Panc1 (cell line): Measurements from ENCODE around the gene SH3BP4. TPM values are rescaled to one million over a fixed set of nuclear protein-coding genes. Genes with fewer than 3 reads are reported as not detected.

Experiments
- ATAC-seq: fragments of 200-7000 bp; cut with Tn5 transposase; 2 replicates; pipeline ENCODE4 v1.9.1; 2020; ENCODE audit warnings: mild to moderate bottlenecking, moderate library complexity
- BruUV-seq: library from RNA; stranded (reverse); fragments of 400-500 nt; replicated peaks from 2 replicates; lab custom pipeline; 2021; lab: Mats Ljungman, UMichigan
- CTCF ChIA-PET: fragments of 300-600 bp; sonication (Branson Sonifier 250); formaldehyde crosslinking; loops from one replicate; lab custom pipeline; 2022; ENCODE audit warnings: antibody characterized with exemption; lab: Charles Lee
- POLR2A ChIA-PET: fragments of 300-600 bp; sonication (Branson Sonifier 250); formaldehyde crosslinking; loops from one replicate; lab custom pipeline; 2022; ENCODE audit warnings: antibody characterized with exemption; lab: Charles Lee
- DNase-seq: peaks from one replicate; pipeline ENCODE4 v3.0.0-alpha.2; 2010; ENCODE audit warnings: low read depth, low spot score
- H3K27ac ChIP-seq: 2 replicates; pipeline ENCODE4 v1.5.1; 2011; ENCODE audit warnings: mild to moderate bottlenecking, low read length, inconsistent platforms
- H3K27me3 ChIP-seq: fragments of 200-500 bp; sonication (Bioruptor generic); 2 replicates; pipeline ENCODE4 v1.6.0; 2014; ENCODE audit warnings: low read length, inconsistent platforms; ENCODE audit not compliant: control insufficient read depth, insufficient read depth
- H3K36me3 ChIP-seq: fragments of 200-500 bp; sonication (Bioruptor generic); 2 replicates; pipeline ENCODE4 v1.5.1; 2014; ENCODE audit warnings: inconsistent platforms, mild to moderate bottlenecking, low read length, moderate library complexity; ENCODE audit not compliant: control insufficient read depth, insufficient read depth
- H3K4me1 ChIP-seq: 2 replicates; pipeline ENCODE4 v1.5.1; 2011; ENCODE audit warnings: inconsistent platforms, mild to moderate bottlenecking, low read length, moderate library complexity; ENCODE audit not compliant: control insufficient read depth, insufficient read depth
- H3K4me3 ChIP-seq, 2 experiments: 2 replicates each; pipeline ENCODE4 v1.5.1; 2011 to 2012; ENCODE audit warnings: low read depth in 2 of 2, low read length in 2 of 2, mild to moderate bottlenecking in 2 of 2, inconsistent platforms in 1 of 2, moderate library complexity in 1 of 2
- H3K9me3 ChIP-seq: fragments of 200-500 bp; sonication (Bioruptor generic); 2 replicates; pipeline ENCODE4 v1.5.1; 2014; ENCODE audit warnings: low read depth, mild to moderate bottlenecking, inconsistent platforms, low read length, moderate library complexity; ENCODE audit not compliant: control insufficient read depth, insufficient read depth
- POLR2AphosphoS5 ChIP-seq: IDR thresholded peaks from 2 replicates; pipeline ENCODE4 v1.6.1; 2012; ENCODE audit warnings: mild to moderate bottlenecking, low read depth, low read length, moderate library complexity
- SIN3A ChIP-seq: IDR thresholded peaks from 2 replicates; pipeline ENCODE4 v1.6.1; 2012; ENCODE audit warnings: low read depth, mild to moderate bottlenecking, low read length, moderate library complexity, borderline replicate concordance; ENCODE audit not compliant: insufficient read depth
- TCF7L2 ChIP-seq: IDR thresholded peaks from 2 replicates; pipeline ENCODE4 v1.6.1; 2011; ENCODE audit warnings: mild to moderate bottlenecking, low read depth, low read length, inconsistent platforms
- in situ Hi-C: cut with HindIII; loops from 2 replicates; pipeline ENCODE4 v1.10.0; 2016; ENCODE audit warnings: low sequenced_read_pairs, low pct_unique_long_range_greater_than_20kb
- intact Hi-C: fragments of 100-400 bp; cut with micrococcal nuclease; formaldehyde crosslinking; loops from one replicate; pipeline ENCODE4 v1.10.0; 2022; ENCODE audit not compliant: unreplicated experiment
- total RNA-seq: library from RNA; stranded (reverse); gene quantifications from one replicate; pipeline ENCODE4 v1.2.1, GENCODE V29; 2021; ENCODE audit not compliant: unreplicated experiment
- TF ChIP-seq, protein P1 (sequence below), 2 experiments: IDR thresholded peaks; 2 replicates each; pipeline ENCODE4 v1.6.1; 2011 to 2012; ENCODE audit warnings: low read depth in 2 of 2, control low read depth in 1 of 2, low read length in 1 of 2, mild to moderate bottlenecking in 1 of 2, moderate library complexity in 1 of 2; ENCODE audit not compliant: insufficient read depth in 1 of 2
- TF ChIP-seq, protein P2 (sequence below): fragments of 450-650 bp; IDR thresholded peaks from 2 replicates; pipeline ENCODE4 v1.5.1; 2017; ENCODE audit warnings: mild to moderate bottlenecking

The SH3BP4 gene
- total RNA-seq, 1 experiment from 2014 or later = 133 TPM

DNA sequence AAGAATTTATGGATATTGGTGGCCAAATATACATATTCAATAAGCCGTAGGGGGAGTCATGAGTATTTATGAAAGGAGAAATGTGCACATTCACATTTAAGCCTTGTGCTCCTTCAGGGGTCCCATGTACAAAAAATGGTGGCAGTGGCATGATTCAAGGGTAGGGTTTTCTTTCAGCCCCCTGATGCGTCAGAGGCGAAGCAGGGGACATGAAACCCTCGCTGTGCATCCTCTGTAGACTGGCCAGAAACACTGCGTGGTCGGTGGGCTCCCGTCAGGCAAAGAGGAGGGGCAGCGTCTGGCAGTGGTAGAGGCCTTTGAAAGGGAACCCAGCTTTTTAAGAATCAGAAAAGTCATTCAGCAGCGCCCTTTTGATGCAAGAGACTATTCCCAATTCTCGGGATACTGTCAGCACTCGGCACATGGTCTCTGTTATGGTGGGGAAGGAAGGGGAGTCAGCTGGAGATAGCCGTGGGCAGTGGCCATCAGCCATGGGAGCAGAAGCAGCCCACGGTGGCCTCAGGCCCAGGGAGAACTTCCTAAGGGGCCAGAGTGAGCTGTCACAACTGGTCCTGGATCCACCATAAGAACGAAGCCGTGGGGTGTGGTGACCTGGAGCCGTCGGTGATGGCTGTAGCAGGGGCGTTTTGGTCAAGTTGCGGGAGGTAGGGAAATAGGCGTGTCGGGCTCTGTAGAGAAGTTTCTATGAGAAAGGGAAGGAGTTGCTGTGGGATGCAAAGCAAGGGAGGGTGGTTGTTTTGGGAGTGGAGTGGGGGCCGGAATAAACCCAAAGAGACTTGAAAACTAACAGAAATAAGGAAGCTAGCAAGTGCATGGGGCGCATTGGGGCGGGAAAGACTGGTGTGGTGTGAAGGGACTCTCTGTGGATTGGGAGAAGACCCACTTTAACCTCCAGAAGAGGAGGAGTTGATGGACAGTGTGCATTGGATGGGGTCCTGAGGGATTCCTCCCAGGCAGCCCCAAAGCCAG lies 95.6 kb downstream of the SH3BP4 start:
- Histone ChIP-seq H3K27ac (no peak overlapping the region), H3K4me1 (peaks cover 16% of the 10 kb centered on the region), H3K4me3 (no peak overlapping the region), H3K9me3 (no peaks in the 10 kb centered on the region), H3K27me3 (no peaks in the 10 kb centered on the region), H3K36me3 (peaks cover 6% of the 10 kb centered on the region)
- ATAC-seq (no peak), DNase-seq (no peak)
- POLR2A ChIA-PET = no interaction called here
- intact Hi-C loops (no loop called here), in situ Hi-C loops (no loop called here)
- BruUV-seq = no TSS peak
- CTCF ChIA-PET = no interaction called here
- TF ChIP-seq POLR2AphosphoS5 = no peak
- TF ChIP-seq, protein P1, sequence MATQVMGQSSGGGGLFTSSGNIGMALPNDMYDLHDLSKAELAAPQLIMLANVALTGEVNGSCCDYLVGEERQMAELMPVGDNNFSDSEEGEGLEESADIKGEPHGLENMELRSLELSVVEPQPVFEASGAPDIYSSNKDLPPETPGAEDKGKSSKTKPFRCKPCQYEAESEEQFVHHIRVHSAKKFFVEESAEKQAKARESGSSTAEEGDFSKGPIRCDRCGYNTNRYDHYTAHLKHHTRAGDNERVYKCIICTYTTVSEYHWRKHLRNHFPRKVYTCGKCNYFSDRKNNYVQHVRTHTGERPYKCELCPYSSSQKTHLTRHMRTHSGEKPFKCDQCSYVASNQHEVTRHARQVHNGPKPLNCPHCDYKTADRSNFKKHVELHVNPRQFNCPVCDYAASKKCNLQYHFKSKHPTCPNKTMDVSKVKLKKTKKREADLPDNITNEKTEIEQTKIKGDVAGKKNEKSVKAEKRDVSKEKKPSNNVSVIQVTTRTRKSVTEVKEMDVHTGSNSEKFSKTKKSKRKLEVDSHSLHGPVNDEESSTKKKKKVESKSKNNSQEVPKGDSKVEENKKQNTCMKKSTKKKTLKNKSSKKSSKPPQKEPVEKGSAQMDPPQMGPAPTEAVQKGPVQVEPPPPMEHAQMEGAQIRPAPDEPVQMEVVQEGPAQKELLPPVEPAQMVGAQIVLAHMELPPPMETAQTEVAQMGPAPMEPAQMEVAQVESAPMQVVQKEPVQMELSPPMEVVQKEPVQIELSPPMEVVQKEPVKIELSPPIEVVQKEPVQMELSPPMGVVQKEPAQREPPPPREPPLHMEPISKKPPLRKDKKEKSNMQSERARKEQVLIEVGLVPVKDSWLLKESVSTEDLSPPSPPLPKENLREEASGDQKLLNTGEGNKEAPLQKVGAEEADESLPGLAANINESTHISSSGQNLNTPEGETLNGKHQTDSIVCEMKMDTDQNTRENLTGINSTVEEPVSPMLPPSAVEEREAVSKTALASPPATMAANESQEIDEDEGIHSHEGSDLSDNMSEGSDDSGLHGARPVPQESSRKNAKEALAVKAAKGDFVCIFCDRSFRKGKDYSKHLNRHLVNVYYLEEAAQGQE (IDR thresholded peaks at IDR 0.05; ENCODE audit: insufficient read depth in 1 of 2, low read depth in 2 of 2, low read length in 1 of 2) = no peak
- no peak for TF ChIP-seq SIN3A
- no peak for TF ChIP-seq TCF7L2
- TF ChIP-seq, protein P2, sequence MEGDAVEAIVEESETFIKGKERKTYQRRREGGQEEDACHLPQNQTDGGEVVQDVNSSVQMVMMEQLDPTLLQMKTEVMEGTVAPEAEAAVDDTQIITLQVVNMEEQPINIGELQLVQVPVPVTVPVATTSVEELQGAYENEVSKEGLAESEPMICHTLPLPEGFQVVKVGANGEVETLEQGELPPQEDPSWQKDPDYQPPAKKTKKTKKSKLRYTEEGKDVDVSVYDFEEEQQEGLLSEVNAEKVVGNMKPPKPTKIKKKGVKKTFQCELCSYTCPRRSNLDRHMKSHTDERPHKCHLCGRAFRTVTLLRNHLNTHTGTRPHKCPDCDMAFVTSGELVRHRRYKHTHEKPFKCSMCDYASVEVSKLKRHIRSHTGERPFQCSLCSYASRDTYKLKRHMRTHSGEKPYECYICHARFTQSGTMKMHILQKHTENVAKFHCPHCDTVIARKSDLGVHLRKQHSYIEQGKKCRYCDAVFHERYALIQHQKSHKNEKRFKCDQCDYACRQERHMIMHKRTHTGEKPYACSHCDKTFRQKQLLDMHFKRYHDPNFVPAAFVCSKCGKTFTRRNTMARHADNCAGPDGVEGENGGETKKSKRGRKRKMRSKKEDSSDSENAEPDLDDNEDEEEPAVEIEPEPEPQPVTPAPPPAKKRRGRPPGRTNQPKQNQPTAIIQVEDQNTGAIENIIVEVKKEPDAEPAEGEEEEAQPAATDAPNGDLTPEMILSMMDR = no peak

DNA sequence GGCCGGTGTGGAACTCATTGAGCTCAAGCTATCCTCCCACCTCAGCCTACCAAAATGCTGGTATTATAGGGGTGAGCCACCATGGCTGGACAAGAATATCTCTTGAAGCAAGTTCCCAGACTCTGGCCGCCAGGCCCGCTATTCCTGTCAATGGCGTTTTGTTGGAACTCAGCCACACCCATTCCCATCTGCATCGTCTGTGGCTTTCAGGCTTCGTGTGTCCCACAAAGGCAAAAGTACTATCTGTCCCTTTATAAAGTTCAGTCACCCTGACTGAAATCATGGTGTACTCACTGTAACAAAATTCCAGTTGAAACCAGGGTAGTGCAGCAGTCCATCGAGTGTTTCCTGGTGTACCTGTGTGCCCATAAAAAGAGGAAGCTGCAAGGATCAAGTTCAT lies 96.7 kb downstream of the SH3BP4 start:
- no TSS peak for BruUV-seq
- TF ChIP-seq, protein P1 (IDR thresholded peaks at IDR 0.05; ENCODE audit: insufficient read depth in 1 of 2, low read depth in 2 of 2, low read length in 1 of 2) = no peak
- TF ChIP-seq, protein P2 = no peak
- TF ChIP-seq TCF7L2 (no peak), POLR2AphosphoS5 (no peak), SIN3A (no peak)
- H3K4me1 ChIP-seq = peaks cover 16% of the 10 kb centered on the region
- DNase-seq (no peak), ATAC-seq (no peak)
- H3K36me3 ChIP-seq = peaks cover 7% of the 10 kb centered on the region
- intact Hi-C loops (no loop called here), in situ Hi-C loops (no loop called here)
- no peaks in the 10 kb centered on the region for H3K27me3 ChIP-seq
- H3K9me3 ChIP-seq = no peaks in the 10 kb centered on the region
- H3K4me3 ChIP-seq = no peak overlapping the region
- H3K27ac ChIP-seq = no peak overlapping the region
- ChIA-PET POLR2A (no interaction called here), CTCF (no interaction called here)
